Heart left ventricle (tissue), 13 donors: Measurements from ENCODE around the gene PPP1R26.

Experiments used
- CTCF ChIP-seq, 12 donors: fragments of 200-600 bp; sonication (generic) in 4 of 12; IDR thresholded peaks; one replicate each; pipeline versions ENCODE4 v1.5.0 to v1.8.0; 2018 to 2022; ENCODE audit warnings: antibody characterized with exemption in 12 of 12, mild to moderate bottlenecking in 5 of 12
- POLR2A ChIP-seq, 2 donors: fragments of 450-650 bp; IDR thresholded peaks; one replicate each; pipeline ENCODE4 v1.6.1; 2017; ENCODE audit warnings: antibody characterized with exemption in 2 of 2, mild to moderate bottlenecking in 2 of 2, moderate library complexity in 2 of 2
- donor health status: ischemic (EF 13 %, LVEDD 7.1; RV severe dilation, severe dysfunction).
- donor health status: DM: no; HTN: yes; CAD: no.
- donor health status: DM: no; HTN: no; CAD: no.
- donor health status: ischemic (EF 25% LVEDD 6.9; RV normal size, moderate dysfunction).
- donor health status: ischemic (EF 25% LVEDD 5.7; RV mildly dilated, moderate dysfunction).
- donor health status: ischemic (EF 35%, LVEDD 5.7; RV mildly dilated, moderate dysfunction).
- donor health status: nonischemic (EF 11% LVEDD 7.7; RV severe dilation, severe dysfunction).
- donor health status: DM: yes; HTN: yes; CAD: no.
- donor health status: PGD.
- donor health status: ischemic (EF 29% LVEDD 5.4; RV normal size, mild dysfunction).
- donor health status: nonischemic (EF 23%, LVEDD 6.1; RV moderate dilation, normal function).

DNA sequence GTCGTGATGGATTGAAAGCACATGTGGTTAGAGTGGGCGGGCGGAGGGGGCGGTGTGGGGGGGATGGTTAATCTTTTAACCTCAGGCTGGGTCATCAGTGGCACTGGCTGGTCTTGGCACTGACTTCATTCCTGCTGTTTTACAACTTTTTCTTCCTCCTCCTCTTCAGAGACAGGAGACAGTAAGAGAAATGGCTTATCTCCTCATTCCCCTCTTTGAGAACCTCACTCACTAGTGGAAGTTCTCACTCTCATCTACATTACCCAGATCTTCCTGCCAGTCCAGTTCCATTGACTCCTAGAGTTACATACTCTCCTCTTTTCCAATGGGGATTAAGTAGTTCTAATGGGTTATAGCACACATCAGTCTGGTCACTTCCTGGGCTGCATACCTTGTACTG is 42.3 kb upstream of the PPP1R26 start:
- no peak for TF ChIP-seq CTCF (IDR thresholded peaks at IDR 0.05)
- TF ChIP-seq POLR2A (IDR thresholded peaks at IDR 0.05): no peak
